GM18499 (cell line): ENCODE data around the gene STK33.

Source experiments
- ATAC-seq: cut with Tn5 transposase; IDR thresholded peaks from one replicate; pipeline ENCODE4 v1.9.1; 2021; ENCODE audit warnings: moderate number of reproducible peaks; ENCODE audit not compliant: insufficient read depth, unreplicated experiment

Gene STK33

DNA sequence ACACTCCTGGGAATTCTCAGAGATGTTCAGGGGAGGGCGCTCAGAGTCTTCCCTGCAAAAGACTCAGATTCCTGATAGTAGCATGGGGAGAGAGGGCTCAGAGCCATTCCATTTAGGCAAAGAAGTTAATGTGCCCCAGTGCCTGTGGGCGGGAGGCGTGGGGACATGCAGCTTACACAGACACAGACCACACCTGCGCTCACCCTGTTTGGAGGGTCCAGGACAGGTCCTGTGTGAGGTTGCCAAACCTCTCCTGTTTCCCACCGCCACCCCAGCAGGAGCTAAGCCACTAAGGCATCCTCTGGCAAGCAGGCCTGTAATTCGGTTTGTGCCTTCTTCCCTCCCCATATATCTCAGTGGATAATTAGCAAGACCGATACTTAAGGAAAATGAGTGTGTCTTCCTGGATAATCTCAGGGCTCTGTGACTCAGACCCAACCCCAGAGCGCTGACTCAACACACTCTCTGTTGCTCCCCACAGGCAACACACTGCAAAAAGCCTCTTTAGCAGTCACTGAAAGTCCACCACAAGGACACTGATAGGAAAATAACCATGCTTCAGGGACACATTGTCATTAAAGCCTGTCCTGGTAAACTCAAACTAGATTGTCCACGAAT, 211.5 kb downstream of the STK33 start:
- ATAC-seq: no peak

DNA sequence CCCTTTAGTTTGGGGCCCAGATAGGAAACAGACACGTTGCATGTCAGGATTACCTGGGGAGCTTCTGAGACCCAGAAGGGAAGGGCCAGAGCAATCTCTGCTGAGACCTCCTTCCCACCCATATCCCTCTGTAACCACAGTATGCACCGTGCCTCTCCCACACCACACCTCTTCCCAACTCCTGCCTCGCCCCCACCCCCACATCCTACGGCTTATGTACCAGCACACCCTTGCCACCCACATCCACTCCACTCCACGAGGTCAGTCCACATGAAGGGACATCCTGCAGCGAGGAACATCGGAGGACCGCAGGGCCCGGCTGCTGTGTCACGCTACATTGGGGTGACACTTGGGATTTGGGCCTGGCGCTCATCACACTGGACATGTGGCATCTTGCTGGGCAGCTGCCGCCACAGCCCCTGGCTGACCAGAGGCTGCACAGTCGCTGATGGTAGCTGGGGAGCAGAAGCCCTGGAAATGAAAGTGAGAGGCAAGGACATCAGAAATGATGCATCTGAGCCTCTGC, 212.1 kb downstream of the STK33 start:
- no peak for ATAC-seq

DNA sequence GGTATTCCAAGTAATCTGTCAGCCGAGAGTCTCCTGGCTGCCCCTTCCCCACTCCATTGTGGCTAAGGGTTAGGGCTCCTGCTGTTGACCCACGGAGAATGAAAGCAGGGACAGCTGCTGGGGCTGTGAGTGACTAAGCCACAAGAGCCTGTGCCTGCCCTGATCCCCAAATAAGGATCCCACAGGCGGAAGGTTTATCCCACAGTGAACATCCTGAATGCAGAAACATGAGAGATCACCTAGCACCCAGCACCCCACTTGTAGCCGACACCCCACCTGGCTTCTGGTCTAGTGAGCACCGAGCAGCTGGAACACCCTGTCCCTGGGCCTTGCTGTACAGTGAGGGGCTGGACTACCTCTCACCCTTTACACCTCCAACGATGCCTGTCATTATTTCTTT, 212.7 kb downstream of the STK33 start:
- no peak for ATAC-seq

DNA sequence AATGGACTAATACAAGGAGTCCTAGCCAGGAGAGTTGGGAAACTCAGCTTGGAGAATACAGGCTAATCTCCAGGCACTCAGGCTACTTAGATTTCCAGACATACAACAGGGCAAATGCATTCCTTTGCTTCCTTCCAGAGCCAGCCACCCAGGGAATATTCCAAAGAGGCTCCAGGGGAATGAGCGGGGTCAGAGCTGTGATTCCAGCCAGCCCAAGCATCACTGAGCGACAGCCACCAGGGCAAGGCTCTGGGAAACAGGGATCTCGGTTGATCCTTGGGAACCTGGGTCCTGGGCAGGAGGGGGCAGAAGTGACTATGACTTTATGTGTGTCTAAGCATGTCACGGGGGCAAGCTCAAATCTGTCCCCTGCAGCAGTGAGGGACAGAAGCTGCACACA, 218.1 kb downstream of the STK33 start:
- no peak for ATAC-seq

DNA sequence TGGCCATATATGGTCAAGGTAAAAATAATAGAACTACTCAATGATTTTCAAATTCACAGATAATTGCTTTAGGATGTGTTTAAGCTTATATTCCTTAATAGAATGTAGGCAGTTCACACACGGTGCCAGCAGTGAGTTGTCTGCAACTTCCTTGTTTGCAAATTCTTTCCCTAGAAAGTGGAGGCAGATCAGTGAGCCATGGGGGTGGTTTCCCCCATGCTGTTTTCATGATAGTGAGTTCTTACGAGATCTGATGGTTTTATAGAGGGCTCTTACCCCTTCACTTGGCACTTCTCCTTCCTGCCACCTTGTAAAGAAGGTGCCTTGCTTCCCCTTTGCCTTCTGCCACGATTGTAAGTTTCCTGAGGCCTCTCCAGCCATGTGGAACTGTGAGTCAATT, 218.6 kb downstream of the STK33 start:
- no peak for ATAC-seq

DNA sequence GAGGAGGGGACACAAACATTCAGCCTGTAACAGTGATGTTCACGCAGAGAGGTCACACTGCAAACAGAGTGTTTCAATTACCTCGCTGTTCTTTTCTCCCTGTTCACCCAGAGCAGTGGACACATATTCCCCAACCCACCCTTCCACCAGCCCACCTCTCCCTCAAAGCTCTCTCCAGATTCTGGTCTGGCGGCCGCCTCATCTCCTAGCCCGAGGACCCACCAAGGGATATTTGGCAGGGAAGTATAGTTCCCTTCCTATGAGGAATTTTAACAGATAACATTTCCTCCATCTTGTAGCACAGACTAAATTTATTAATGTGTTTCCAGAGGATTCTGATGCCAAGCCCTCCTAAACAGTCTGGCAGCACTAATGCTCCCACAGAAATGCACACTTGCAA, 219.3 kb downstream of the STK33 start:
- no peak for ATAC-seq

DNA sequence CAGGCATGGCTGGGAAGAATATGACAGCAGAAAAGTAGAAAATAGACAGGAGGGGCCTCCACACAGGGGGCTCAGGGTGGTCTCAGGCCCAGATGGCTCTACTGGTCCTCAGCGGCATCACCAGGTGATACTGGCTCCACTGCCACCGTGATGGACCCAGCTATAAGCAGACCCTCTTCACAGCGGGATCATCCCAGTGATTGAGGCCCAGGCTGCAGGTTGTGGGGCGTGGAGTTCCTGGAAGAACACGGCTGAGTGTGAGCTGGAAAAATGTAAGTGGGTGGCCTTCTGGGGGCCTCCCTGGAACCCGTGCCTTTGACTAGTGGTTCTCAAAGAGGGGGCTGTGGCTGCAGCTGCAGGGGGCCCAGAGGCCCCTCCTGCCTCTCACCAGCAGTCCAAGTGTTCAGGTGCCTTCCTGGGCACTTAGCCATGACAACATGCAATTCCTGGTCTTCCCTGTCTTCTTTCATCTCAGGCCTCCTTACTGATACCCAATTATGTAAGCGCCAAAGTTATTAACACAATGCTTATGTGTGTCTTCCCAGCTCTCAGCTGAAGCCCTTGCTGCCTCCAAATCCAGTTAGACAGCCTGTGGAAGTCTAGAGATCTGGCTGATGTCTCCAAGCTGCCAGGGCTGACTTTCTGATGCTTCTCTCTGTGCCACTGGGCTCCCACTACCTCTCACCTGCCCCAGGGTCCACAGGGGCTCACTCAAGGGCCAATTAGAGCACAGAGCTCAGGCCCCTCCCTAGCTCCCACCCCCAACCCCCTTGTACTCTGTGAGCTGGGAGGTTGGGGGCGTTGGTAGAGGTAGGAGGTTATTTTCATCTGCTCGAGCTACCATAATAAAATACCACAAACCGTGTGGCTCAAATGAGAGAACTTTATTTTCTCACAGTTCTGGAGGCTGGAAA, 220.3 kb downstream of the STK33 start:
- ATAC-seq: no peak

DNA sequence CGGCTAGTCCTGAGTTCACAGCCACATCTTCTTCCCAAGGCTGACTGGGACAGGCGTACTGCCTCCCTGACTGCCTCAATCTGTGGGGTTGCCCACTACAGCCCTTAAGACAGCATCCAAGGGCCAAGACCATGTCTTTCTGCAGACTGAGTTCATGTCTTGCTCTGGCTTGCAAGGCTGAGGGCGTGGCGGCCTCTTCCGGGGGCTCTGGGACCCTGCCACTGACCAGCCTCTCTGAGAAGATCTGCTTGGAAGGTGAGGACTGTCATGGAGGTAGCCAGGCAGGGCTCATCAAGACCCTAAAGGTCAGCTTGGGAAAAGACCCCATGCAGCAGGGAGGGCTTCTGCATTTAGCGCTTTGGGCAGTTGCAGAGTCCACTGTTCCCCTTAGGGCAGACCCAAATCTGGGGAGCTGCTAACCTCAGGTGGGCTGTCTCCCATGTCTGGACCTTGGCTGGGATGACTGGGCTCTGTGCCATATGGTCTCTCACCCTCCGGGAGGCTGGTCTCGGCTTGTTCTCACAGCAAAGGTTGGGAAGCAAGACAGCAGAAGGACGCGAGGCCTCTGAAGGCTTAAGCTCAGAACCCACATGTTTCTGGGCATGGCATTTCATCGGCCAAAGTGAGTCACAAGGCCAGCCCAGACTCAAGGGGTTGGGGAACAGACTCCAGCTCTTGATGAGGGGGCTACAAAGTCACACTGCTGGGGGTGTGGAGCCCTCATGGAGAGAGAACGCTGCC, 221.2 kb downstream of the STK33 start:
- no peak for ATAC-seq

DNA sequence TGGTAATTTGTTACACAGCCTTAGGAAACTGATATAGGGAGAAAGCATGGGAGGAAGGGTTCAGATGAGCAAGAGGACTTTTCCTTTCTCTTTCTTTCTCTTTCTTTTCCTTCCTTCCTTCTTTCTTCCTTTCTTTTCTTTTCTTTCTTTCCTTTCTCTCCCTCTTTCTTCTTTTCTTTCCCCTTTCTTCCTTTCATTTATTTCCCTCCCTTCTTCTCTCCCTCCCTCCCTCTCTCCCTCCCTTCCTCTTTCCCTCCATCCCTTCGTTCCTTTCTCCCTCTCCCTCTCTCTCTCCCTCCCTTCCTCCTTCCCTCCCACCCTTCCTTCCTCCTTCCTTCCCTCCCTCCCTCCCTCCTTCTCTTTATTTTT, 222.5 kb downstream of the STK33 start:
- no peak for ATAC-seq

DNA sequence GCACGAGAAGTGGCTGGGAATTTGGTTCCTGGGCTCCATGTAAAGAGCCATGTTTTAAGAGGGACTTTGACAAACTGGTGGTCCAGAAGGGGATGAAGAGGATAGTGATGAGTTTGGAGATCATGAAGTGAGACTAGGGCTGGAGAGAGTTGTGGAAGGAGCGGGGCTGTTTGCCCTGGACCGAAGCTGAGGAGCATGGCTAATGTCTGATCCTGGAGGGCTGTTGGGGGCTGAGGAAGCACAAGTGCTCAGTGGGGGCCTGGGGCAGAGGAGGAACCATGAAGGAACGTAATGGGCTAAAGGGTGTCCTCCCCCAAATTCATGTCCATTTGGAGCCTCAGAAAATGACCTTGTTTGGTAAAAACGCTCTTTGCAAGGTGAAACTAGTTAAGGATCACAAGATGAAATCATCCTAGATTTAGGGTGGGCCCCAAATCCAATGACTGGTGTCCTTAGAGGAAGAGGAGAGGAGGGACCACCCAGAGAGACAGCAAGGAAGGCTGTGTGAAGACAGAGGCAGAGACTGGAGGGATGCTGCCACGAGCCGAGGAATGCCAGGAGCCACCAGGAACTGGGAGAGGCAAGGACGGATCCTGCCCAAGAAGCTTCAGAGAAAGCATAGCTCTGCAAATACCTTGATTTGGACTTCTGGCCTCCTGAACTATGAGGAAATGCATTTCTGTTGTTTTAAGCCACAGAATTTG, 223.1 kb downstream of the STK33 start:
- ATAC-seq: no peak

DNA sequence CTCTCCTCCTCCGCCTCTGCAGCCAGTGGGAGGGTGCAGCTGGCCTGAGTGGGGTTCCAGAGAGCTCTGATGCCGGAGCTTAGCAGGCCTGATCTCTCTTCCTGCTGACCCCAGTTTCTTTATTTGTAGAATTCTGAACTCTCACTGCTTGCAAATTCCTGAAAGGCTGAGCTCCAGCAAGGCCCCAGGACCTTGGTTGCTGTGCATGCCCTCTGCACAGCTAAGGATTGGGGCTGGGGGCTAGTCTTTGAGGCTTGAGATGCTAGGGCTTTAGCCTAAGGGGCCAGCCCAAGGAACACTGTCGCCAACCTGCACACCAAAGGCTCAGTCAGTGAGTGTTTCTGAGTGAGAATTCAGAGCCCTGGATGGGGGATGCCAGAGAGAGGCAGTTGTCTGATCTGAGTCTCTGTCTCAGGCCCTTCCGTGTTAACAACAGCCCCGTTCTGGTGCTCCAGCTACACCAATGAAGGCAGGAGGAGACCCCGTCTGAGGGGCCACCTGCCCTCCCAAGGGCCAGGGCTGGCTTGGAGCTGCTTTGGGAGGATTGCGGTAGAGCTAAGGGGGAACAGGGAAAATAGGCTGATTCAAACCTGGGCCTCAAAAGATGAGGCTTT, 224.3 kb downstream of the STK33 start:
- ATAC-seq: no peak

DNA sequence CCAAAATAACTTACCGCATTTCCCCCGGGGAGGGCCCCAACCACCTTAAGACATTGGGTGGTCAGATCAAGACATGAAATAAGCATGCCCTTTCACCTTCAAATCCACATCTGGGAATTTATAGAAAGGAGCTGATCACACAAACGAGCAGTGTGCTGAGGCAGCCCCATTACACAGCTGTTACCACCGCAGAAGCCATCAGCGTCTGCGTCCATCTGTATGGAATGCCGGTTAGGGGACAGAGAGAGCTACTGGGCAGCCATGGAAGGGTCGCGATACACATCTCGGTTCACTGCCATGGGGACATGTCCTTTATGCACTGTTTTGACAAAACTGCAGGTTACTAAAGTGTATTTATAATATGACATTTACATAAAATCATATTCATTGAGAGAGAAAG, 225.3 kb downstream of the STK33 start:
- ATAC-seq: no peak

DNA sequence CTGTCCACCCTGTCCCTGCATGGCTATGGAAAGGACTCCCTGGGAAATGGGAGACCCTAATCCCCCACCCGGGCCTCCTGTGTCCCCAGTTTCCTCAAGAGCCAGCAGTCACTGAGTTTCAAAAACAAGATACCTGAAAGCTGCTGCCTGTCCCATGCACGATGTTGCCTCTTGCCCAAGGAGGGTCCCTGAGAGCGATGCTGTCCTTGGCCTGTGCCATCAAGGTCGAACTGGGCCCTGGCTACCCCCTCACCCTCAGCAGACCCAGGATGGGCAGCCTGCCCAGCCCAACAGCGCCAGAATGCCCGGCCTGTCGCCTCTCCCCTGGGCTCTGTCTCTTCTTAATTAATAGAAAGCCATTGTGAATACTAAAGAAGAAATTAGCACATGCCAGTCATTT, 225.8 kb downstream of the STK33 start:
- ATAC-seq: no peak

DNA sequence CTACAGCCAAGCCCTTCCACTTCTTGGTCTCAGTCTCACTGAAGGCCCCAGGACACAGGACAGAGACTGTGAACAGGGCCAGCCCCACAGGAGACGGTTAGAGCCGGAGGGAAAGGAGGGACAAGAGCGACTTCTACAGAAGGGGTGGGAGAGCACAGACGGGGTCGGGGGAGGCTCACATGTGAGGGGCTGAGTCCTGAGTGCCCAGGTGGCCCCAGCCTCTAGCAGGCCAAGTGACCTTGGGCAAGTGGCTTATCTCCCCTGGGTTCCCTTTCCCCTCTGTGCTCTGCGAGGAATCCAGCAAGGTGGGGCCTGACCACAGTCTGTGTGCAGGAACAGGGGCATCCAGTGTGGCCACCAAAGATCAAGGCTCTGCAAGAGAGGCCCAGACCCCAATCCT, 227.7 kb downstream of the STK33 start:
- no peak for ATAC-seq

DNA sequence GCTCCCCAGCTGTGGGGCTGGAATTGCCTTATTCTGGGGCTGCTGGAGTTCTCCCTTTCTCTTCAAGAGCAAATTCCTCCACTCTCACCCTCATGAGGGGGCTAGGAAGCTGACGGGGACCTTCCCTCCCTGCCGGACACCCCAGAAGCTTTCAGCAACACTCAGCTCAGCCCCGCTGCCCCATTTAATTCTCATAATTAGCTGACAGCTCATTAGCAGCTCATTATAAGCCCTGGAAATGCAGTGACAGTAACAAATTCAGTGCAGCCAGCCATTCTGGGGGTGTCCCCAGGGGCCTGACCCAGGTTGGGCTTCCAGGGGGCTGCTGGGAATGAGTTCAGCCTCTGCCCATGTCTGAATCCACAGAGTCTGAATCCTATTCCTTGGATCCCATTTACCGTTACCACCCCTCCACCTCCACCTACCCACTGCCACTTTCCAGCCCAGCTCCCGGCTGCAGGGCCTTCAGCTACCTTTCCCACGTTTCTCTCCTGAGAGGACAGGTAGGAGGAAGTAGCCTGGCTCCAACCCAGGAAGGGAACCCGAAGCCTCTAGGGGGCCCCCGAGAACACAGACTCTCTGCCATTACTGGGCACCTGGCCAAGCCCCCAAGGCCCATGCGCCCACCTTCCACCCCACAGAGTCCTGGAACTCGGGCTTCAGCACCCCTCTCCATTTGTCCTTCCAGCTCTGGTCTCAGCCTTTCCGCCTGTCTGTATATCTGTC, 228.6 kb downstream of the STK33 start:
- ATAC-seq: no peak

DNA sequence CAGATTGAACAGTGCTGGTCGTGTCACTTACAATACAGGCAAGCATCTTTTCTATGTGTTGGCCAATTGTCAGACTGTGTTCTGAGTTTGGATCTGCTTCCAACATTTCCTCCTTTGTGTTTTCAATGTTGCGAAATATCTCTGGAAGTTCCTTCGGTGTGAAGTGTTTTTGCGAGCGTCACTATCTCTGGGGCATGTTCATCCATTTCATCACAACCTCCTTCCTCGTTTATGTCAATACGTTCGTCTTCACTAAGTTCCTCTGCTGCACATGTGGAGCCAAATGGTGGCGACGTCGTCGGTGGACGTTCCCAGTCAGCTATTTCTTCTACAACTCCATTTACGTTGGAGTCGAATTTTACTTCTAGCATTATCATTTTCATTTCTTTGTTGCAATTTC, 230.1 kb downstream of the STK33 start:
- ATAC-seq: no peak

DNA sequence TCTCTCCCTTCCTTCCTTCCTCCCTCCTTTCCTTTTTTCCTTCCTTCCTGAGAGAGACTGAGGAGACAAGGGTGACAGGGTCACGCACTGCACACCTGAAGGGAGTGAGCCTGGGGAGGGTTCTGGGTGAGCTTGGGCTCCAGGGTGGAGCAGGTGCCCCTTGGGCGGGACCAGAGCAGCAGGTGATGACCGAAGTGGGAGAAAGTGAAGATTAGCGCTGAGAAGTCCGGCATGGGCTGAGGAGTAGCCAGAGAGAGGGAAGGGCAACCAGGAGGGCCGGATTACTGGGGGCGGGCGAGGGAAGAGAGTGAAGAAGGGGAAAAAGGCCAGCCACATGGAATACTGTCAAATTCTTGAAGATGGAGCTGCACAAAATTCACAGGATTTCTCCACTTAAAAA, 231.1 kb downstream of the STK33 start:
- no peak for ATAC-seq

DNA sequence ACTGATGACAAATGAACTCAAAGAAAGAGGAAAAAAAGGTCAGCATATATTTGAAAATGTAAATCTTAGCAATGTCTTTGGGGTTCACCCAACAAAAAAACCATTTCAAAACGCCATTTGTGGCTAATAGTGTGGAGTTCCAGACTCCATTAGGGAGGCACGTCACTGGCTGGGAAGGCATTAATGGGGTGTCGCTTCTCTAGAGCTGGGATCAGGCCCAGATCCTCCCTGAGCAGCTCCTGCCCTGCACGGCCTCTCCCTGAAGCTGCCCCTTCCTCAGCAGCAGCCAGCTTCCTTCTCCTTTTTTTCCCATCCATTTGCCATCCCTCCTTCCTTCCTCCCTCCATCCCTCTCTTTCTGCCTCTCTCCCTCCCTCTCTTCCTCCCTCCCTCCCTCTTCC, 231.5 kb downstream of the STK33 start:
- ATAC-seq: no peak

DNA sequence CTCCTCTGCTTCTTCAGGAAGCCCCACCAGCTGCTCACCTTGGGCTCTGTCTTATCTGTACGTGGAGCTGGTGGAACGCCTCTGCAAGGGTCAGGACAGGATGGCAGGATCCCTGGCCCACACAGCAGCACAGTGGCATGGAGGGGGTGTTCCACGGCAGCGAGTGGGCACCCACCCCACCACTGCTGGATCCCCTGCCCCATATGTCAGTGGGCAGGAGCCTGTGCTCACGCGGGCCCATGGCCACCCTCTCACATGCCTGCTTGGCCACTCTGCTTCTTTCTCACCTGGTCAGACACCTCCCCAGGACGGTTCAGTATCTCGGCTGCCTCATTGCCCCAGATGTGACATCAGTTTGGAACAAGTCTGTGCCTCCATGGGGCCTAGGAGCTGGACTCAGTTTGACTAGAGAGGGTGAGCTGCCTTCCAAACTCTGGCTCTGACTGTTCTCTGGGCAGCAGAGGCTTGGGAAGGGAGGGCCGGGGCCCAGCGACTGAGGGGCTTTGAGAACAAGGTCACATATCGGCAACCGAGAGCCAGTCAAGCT, 232.3 kb downstream of the STK33 start:
- no peak for ATAC-seq
